GM12891 (cell line): ENCODE data around the gene TMEM178B.
"Not testable (repeated sequence)": the region's sequence is repeated elsewhere in the genome, so short reads cannot be mapped to it uniquely, and the experiment has no call there.

ENCODE experiments used
- DNase-seq: peaks from one replicate; pipeline ENCODE4 v3.0.0; 2011; ENCODE audit warnings: low spot score; ENCODE audit not compliant: insufficient read length
- FAIRE-seq: peaks from 2 replicates; lab custom pipeline; 2011; peaks lifted over from hg19 to GRCh38; lab: Jason Lieb, UNC
- PAX5 ChIP-seq: IDR thresholded peaks from 2 replicates; pipeline ENCODE4 v1.6.1; 2011; ENCODE audit warnings: low read length, moderate library complexity, mild to moderate bottlenecking; ENCODE audit not compliant: insufficient read depth, severe bottlenecking
- POLR2A ChIP-seq: IDR thresholded peaks from 2 replicates; pipeline ENCODE4 v1.6.1; 2011; ENCODE audit warnings: low read depth, low read length, control low read depth
- POLR2AphosphoS5 ChIP-seq: IDR thresholded peaks from 2 replicates; pipeline ENCODE4 v1.6.1; 2011; ENCODE audit warnings: low read depth, low read length, control low read depth
- POU2F2 ChIP-seq: IDR thresholded peaks from 2 replicates; pipeline ENCODE4 v1.6.1; 2011; ENCODE audit warnings: low read depth, mild to moderate bottlenecking, control low read depth, low read length, moderate library complexity
- SPI1 ChIP-seq: IDR thresholded peaks from 2 replicates; pipeline ENCODE4 v1.6.1; 2011; ENCODE audit warnings: low read depth, low read length, control low read depth
- TAF1 ChIP-seq: IDR thresholded peaks from 2 replicates; pipeline ENCODE4 v1.6.1; 2011; ENCODE audit warnings: low read depth, low read length, control low read depth

The TMEM178B gene

GRCh38 chr7:141402277-141402996 is 328.6 kb downstream of the TMEM178B start:
- FAIRE-seq: no peak
- TF ChIP-seq PAX5 (no peak), TAF1 (no peak), POLR2AphosphoS5 (no peak), POU2F2 (no peak), POLR2A (no peak), SPI1 (no peak)
- DNase-seq: no peak

DNA sequence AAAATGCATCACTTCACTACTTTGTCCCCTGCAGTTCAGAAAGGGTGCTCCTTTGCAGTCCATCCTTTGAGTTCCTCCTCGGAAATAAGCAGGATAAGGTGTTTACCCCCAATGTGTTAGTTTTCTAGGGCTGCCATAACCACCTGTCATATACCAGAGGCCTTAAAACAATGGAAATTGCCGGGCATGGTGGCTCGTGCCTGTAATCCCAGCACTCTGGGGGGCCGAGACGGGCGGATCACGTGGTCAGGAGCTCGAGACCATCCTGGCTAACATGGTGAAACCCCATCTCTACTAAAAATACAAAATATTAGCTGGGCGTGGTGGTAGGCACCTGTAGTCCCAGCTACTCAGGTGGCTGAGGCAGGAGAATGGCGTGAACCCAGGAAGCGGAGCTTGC is 330.0 kb downstream of the TMEM178B start:
- not testable (repeated sequence) for DNase-seq, FAIRE-seq

- no peak for DNase-seq
- TF ChIP-seq SPI1 (no peak), POLR2A (no peak), PAX5 (no peak), POLR2AphosphoS5 (no peak), TAF1 (no peak), POU2F2 (no peak)
- FAIRE-seq: no peak
These were observed 332.5 kb downstream of the TMEM178B start for GRCh38 chr7:141406347-141406746.

GRCh38 chr7:141407893-141408292 is 334.0 kb downstream of the TMEM178B start:
- DNase-seq (no peak), FAIRE-seq (no peak)
- TF ChIP-seq SPI1 (no peak), POLR2AphosphoS5 (no peak), TAF1 (no peak)

DNA sequence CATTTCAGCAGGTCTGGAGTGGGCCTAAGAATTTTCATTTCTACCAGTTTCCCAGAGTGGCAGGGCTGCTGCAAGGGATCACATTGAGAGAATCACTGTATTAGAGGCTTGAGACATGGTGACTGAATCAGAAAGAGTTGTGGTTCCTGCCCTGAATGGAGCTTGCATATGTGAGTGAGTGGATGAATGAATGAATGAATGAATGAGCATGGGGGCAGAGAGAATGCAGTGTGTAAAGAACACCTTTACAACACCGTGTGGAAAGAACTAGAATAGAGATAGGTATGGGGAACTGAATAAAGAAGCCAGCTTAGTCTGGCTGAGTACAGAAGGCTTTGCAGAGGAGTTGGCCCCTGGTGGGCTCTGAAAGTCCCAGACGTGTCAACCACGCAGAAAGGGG is 334.6 kb downstream of the TMEM178B start:
- TF ChIP-seq POLR2A (no peak), PAX5 (no peak), TAF1 (no peak), POLR2AphosphoS5 (no peak), SPI1 (no peak), POU2F2 (no peak)
- FAIRE-seq (no peak), DNase-seq (no peak)

- no peak for TF ChIP-seq POU2F2
- no peak for TF ChIP-seq PAX5
- TF ChIP-seq TAF1: no peak
- no peak for TF ChIP-seq SPI1
- no peak for TF ChIP-seq POLR2A
- TF ChIP-seq POLR2AphosphoS5: no peak
- FAIRE-seq: no peak
- no peak for DNase-seq
These were observed 335.4 kb downstream of the TMEM178B start for GRCh38 chr7:141409219-141409618.

DNA sequence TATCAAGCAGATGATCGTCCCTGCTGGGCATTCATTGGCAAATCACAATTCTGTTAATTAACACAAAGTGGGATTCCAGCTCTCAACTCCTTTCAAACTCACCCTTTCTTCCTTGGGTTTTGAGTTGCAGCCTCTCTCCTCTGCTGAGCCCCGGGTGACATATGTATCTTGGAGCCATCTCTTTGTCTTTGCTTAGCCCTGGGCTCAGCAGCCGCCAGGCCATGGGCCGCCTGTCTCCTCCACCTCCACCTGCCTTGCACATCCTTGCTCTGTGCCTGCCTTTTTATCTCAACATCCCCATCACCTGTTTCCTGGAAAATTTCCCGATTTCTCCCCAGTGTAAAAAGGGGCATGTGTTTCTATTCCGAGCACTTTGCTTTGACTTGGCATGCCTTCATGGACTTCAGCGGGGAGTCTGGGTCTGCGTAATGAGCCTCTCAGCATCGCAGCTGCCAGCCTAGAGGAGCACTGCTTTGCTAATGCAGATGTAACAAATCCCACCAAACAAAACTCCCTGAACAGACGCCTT is 336.0 kb downstream of the TMEM178B start:
- no peak for FAIRE-seq
- TF ChIP-seq POLR2A (no peak), POU2F2 (no peak), PAX5 (no peak), TAF1 (no peak), SPI1 (no peak), POLR2AphosphoS5 (no peak)
- DNase-seq: no peak

DNA sequence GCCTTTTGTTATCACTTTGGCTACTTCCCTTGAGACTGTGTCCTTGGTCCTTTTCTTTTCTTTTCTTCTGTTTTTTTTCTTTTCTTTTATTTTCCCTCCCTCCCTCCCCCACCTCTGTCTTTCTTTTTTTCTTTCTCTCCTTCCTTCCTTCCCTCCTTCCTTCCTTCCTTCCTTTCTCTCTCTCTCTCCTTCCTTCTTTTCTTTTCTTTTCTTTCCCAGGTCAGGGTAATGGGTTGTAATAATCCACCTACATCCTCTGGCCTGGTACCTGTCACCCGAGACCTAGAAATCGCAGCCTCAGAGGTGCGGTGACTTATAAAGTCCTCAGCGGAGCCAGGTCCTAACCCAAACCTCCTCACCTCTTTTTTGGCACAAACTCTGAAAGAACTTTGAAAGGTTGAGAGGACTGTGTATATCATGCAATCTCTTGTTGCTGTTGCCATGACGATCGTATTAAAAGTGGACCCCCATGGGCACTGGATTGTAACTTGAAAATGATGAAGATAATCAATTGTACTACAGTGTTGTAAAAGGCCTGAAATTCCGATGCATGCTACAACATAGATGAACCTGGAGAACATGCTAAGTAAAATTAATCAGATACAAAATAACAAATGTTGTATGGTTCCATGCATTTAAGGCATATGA is 336.6 kb downstream of the TMEM178B start:
- no peak for FAIRE-seq
- DNase-seq: no peak
- TF ChIP-seq SPI1 (no peak), PAX5 (no peak), POU2F2 (no peak), TAF1 (no peak), POLR2AphosphoS5 (no peak), POLR2A (no peak)

DNA sequence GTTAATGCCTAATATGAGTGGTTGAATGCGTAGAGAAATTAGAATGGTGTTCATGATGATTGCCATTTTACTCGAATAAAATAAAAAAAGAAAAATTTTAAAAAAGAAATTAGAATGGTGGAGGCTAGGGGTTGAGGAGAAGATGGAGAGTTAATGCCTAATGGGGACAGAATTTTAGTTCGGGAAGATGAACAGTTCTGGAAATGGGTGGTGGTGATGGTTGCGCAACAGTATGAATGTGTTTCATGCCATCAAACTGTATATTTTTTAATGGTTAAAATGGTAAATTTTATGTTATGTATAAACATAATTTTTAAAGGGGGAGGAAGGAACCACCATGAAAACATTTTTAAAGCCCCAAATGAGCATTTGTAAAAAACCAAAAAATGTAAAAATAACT is 337.3 kb downstream of the TMEM178B start:
- FAIRE-seq (no peak), DNase-seq (no peak)
- TF ChIP-seq SPI1 (no peak), POLR2AphosphoS5 (no peak), POLR2A (no peak), PAX5 (no peak), POU2F2 (no peak), TAF1 (no peak)

GRCh38 chr7:141415999-141416398 is 342.1 kb downstream of the TMEM178B start:
- DNase-seq (no peak), FAIRE-seq (no peak)
- no peak for TF ChIP-seq TAF1
- TF ChIP-seq POLR2A: no peak
- no peak for TF ChIP-seq SPI1
- no peak for TF ChIP-seq POLR2AphosphoS5
- TF ChIP-seq POU2F2: no peak
- TF ChIP-seq PAX5: no peak
